Activated CD4-positive, alpha-beta T cell treated with anti-CD3 and anti-CD28 coated beads, Interleukin-10, Interleukin-2, amounts not matched to agents 100 ng/mL and 50 ng/mL, durations not matched to agents 16 hours and 8 hours (primary cell): ENCODE measurements around the gene TAPBP.
A peak's percentile ranks its signal among the peaks of the same experiment; 100 is the strongest.

Experiments
- DNase-seq: peaks from one replicate; pipeline ENCODE4 v3.0.0-alpha.2; 2020

The TAPBP gene

DNA sequence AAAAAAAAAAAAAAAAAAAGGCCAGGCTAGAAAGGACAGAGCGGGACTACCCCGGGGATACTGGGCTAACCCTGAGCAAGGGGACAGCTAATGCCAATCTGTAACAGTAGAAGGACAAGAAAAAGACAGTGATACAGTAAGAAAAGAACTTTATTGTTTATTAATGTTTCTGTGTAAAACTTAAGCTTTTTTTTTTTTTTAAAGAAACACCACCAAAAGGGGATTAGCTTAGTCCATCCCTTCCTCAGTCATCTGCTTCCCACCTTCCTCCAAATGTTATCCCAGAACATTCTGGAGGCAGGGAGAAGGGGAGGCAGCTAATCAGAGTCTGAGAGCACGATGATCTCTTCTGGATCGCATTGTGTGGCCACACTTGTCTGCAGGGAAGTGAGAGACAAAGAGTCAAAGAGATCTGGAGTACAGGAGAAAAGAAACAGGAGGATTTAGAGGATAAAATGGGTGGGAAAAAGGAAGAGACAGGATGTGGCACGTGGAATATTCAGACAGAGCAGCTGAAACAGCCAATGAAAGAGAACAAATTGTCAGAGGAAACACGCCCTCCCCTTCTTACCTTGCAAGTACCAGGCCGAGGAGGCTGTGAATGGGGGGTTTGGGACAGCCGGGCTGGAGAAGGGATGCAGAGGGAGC lies 4.7 kb upstream of the TAPBP start:
- DNase-seq: no peak

DNA sequence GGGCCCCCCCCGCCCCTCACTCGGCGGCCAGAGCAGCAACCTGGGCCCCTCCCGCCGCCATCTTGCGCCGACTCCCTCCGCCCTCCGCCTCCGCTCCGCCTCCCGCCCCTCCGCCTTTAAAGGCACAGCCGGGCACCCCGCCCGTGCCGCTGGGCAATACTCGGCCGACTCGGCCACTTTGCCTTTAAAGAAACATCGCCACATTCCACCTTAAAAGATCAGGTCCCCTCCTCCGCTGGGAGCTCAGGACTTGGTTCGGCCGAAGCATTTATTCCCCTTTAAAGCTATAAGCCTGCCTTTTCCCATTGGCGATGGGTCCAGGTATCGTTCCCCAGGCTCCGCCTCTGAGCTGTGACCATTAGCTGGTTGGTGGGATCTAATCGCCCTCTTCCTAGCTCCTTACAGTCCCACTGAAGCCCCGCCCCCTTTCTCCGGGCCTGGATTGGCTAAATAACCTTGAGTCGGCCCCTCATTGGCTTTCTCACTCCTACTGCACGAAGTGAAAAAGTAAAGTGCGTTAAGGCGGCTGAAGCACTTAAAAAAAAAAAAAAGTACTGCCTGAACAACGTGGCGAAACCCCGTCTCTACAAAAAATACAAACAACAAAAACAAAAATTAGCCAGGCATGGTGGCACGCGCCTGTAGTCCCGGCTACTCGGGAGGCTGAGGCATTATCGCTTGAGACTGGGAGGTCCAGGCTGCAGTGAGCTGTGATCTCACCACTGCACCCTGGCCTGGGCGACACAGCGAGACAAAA lies 4.0 kb upstream of the TAPBP start, which contains the start of gene ZBTB22:
Gene ZBTB22, minus strand, starts transcription at position 76 of the 757 bp plus-strand sequence. CDS start 828 bp downstream, outside the sequence.
- DNase-seq: peak; percentile 97

DNA sequence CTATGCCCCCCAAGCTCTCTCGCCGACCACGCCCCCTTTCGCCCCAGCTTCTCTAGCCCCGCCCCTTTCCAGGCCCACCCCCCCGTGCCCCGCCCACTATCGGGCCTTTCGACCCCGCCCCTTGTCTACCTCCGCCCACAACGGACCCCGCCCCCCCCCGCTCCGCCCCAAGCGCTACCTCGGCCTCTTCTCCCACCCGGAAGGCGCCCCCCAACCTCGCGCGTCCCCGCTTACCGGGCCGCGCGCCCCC lies 3.5 kb upstream of the TAPBP start:
- DNase-seq: no peak

DNA sequence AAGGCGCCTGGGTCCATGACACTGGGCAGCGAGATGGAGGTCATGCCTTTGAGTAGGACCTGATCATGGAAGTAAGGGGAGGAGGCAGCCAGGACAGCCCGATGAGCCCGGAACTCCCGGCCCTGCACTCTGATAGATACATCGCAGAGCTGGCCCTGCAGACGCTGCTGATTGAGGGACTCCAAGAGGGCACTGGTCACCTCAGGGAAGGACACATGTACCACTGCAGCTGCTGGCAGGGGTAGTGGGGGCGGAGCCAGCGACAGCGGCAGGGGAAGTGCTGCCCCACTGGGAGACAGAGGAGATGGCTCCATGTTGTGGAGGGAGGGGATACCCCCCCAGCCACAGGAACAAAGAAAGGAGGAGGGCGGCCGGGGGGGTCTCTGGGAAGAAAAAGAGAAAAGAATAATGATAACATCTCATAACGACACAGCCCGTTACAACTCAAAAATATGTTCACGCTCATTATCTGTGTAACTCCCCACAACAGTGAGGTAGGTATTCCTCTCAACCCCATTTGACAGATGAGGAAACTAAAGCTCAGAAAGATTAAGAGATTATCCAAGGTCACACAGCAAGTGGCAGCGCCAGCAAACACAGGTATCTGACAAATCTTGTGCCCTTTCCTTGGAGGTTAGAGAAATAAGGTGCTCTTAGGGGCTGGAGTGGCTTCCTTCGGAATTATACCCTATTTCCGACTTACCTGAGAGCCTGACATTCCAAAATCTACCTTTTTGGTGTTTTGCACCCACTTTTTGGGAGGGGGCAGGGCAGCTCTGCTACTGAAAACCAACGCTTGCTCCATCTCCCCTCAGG lies 2.9 kb upstream of the TAPBP start:
- no peak for DNase-seq

DNA sequence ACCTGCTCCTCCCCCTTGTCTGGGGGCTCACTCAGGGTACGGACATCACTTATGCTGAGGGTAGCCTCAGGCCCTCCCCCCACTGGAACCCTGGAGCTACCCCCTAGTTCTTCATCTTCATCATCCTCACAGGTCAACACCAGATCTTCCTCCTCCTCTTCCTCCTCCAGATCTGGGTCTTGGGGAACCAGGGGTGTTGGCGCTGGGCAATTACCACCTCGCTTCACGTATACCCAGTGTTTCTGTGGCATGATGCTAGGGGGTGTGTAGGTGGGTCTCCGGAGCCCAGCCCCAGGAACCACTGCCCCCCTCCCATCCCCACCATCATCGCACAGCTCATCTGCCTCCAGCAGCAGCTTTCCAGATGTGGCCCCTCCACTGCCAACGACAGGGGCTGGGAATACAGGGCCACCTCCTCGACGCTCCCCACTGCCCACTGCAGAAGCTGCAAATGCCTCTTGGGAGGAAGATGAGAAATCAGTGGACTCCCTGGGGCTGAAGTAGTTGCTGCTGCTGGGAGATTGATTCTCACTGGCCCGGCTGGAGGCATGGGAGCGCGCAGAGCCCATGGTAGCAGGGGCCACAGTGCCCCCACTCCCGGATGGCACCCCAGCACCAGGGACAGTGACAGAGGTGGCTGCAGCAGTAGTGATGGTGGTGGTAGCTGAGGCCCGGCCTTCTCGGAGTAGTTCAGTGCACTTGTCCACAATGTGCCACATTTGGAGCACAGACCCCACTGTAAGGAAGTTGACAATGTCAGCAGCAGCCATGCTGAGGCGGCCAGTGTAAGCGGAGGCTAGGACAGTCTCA lies 2.1 kb upstream of the TAPBP start:
- no peak for DNase-seq

GRCh38 chr6:33314943-33315792 lies 1.3 kb upstream of the TAPBP start:
- DNase-seq: no peak

DNA sequence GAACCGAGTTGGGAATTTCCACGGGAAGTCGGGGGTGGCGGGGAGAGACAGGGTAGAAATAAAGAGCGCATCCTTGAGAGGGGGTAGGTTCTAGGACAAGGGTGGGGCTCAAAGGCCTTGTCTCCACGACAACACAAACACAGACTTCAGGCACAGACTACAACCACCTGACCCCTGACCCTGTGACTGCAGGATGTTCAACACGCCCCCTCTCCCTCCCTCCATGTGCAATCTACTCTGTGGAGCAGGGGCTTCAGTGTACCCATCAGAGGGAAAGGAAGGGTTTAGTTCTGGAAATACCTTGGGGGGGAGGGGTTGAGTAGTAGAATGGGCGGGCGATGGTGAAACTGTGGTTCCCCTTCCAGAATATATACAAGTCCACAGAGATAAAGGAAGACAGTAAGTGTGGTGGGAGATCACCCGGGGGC lies 651 bp upstream of the TAPBP start:
- peak; percentile 73 for DNase-seq

- peak; percentile 41 for DNase-seq
These were observed 671 bp downstream of the TAPBP start for GRCh38 chr6:33313105-33313708.

GRCh38 chr6:33312361-33313104 lies 1.3 kb downstream of the TAPBP start:
- DNase-seq: peak; percentile 85

GRCh38 chr6:33306356-33306755 lies 7.5 kb downstream of the TAPBP start:
- DNase-seq: no peak

DNA sequence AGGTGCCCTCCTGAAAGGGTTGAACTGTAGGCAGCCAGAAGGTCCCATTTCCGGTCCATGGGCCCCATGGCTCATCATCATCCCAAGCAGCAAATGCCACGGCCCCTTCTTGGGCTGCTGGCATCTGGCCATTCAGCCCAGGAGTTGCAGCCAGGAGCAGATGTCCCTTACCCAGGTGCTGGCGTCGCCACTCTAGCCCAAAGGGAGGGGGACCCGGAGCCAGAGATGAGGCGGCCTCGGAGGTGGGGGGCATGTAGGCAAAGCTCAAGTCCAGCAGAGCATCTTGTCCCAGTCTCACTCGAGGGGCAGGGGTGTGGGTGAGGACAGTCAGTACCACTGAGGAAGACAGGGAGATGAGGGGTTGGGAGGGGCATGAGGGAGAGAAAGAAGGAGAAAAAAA lies 8.8 kb downstream of the TAPBP start:
- no peak for DNase-seq

- no peak for DNase-seq
These were observed 9.7 kb downstream of the TAPBP start for GRCh38 chr6:33304216-33304615.

GRCh38 chr6:33301877-33302276 lies 12.0 kb downstream of the TAPBP start:
- no peak for DNase-seq

DNA sequence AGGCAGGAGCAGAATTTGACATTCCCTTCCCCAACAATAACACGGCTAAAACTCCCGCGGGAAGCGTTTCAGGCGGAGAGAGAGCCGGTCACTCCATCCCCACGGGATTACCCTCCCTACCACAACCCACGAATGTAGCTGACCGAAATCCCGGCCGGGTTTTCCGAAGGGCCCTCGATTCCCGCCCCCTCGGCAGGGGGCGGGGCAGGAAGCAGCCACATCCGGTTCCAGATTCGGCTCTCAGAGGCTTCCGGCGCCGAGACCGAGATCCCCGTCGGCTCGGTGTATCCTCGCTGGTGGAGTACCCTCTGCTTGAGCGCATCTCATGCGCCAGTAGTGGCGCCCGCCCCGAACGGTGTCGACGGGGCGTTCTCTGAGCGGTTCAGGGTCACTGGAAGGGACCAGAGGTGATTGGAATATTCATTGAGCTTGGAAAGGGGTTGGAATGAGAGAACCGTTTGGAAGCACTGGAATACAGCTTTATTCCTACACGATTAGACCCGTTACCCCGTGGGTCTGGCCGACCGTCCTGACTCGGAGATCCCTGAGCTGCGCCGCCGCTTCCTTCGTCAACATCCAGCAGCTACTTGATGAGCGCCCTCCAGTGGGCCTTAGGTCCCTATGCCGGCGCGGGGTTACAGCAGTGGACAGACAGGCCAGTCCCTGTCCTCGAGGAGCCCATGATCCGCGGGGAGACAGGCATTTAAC lies 14.5 kb downstream of the TAPBP start:
- DNase-seq: peak; percentile 96

- DNase-seq: peak; percentile 68
These were observed 15.1 kb downstream of the TAPBP start, which contains the start of gene RGL2 for GRCh38 chr6:33298773-33299236. TSS of gene RGL2 (minus strand) at chr6:33298942. CDS start at chr6:33298610, 332 bp downstream.

- peak; percentile 78 for DNase-seq
These were observed 15.7 kb downstream of the TAPBP start for GRCh38 chr6:33297956-33298772.

DNA sequence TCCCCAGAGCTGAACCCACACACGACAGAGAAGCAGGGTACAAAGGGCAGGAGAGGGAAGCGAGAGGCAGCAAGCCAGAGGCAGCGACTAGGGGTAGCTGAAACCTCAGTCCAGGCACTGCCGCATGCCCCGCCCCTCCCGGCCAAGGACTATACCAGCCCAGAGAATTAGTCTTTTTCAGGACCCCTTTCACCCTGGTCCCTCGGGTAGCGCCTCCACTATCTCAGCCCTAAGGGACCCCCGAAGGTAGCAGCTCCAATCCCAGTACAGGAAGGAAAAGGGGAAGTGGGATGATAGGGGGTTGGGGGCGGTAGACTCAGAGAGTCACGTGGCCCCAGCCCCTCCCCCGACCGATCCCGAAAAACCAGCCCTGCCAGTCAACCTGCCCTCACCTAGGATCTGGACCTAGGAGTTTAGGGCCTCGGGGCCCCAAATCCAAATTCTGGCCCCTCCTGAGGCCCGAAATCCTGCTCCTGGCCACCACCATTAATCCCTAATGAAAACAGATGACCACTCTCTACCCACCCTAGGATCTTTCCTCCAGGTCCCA lies 16.4 kb downstream of the TAPBP start:
- DNase-seq: no peak

- DNase-seq: no peak
These were observed 17.0 kb downstream of the TAPBP start for GRCh38 chr6:33296797-33297405.
